ENCODE measurements around the gene FARS2.
A peak's percentile ranks its signal among the peaks of the same experiment; 100 is the strongest.

The FARS2 gene

DNA sequence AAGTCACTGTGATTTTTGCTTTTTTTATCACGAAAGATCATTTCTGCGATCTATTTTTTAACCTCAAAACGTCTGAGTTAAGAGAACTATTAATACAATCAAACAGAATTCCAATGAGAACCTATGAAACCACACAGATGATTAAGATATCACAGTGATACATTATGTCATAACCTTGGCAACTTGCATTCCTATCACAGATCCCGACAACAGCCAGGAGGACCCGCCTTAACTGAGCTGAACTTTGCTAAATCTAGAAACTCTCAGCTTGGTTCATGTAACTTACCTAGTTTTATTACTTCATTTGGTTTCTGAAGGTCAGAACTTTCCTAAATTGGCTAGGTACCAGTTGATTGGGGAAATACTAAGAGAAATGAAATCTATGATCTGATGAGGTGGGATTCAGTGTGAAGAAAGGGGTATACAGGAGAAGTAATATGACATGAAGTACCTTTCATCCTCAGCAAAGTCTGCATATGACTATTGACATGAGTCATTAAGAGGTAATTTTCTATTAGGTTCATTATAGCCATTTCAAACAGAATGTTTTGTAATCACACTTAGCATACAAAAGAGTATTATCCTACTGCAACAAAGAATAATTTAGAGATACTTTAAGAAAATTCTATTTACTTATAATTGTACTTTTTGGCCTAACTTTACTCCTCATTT lies 11.7 kb upstream of the FARS2 start:
- peak; percentile 27 for DNase-seq (ENCODE audit: low read depth)

DNA sequence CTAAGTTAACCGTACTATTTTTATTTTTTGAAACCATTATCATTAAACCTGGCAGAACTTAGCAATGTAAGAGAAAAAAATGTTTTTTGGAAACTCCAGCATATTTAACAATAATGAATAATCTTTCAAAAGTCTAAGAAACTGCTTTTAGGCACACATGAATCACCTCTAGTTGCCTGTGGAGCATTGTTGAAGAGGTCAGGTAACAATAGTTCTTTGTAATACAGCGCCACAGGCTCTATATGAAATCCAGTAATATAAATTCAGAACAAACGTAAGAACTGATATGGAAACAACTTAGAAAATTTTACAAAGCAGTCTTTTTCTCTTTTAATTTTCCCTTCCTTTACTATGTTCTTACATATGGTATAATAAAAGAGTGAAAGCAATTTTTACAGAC lies 10.9 kb upstream of the FARS2 start:
- DNase-seq (ENCODE audit: low read depth): no peak

GRCh38 chr6:5250911-5251310 lies 10.4 kb upstream of the FARS2 start:
- DNase-seq (ENCODE audit: low read depth): no peak

GRCh38 chr6:5256952-5257351 lies 4.4 kb upstream of the FARS2 start:
- no peak for DNase-seq (ENCODE audit: low read depth)

DNA sequence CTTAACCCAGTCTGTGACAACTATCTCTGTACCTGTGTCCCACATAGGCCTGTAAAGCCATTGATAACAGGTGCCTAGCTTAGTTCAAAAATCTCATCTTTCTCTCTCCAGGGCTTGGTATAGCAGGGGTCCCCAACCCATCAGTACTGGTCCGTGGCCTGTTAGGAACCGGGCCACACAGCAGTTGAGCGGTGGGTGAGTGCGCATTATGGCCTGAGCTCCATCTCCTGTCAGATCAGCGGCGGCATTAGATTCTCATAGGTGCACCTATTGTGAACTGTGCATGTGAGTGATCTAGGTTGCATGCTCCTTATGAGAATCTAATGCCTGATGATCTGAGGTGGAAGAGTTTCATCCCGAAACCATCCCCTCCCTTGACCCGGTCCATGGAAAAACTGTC lies 3.9 kb upstream of the FARS2 start:
- no peak for DNase-seq (ENCODE audit: low read depth)

DNA sequence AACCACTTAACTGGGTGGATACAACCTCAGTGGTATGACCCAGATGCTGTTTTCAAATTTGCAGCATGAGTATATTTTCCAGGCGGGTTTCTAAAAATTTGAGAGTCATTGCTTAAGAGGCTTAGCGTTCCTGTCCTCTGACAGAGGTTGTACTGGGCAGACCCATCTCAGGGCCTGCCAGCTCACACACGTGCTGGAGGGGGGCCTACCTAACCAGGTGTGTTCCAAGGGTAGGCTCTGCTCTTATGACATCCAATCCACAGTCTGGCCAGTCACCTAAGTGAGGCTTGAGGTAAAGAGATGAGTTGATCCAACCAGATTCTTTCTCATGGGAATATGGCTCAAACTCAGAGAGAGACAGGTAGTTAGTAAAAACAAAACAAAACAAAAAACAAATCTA lies 1.9 kb upstream of the FARS2 start:
- DNase-seq (ENCODE audit: low read depth): no peak

DNA sequence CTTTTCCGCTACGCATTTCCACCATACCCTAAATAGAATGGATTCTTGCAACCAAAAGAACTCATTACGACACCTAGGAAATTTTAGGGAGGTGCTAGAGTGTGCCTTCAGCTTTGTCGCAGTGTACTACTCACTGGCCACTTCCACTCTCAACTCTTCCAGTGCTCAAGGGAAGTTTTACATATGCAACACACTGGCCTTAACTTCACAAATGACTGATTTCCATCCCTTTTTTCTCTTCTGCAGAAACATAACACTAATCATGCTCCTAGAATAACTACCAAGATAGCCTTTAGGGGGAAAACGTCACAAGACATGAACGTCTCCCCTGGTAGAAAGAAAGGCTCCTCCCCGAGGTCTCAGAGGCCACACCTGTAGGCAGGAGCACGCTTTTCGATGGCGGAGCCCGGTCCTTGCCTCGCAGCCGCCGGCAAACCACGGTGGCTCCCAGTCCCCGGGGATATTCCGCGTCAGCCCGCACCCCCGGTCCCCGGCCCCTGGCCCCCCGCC lies 1.1 kb upstream of the FARS2 start:
- DNase-seq (ENCODE audit: low read depth): peak; percentile 64

- no peak for DNase-seq (ENCODE audit: low read depth)
Measured at GRCh38 chr6:5261545-5262109, 314 bp downstream of the FARS2 start.

DNA sequence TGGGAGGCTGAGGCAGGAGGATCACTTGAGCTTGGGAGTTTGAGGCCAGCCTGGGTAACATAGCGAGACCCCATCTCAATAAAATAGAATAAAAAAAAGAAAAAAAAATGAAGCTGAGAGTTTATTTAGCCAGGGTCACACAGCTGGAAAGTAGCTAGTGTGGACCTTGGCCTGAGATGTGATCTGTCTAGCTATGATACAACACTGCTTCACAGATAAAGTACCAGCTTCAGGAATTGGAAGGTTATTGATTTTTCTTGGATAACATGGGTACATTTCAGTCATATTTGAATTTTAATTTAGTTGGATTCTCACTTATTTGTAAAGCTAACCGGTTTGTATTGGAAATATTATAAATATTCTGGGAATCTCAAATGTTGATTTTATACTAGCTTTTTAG lies 5.1 kb downstream of the FARS2 start:
- DNase-seq (ENCODE audit: low read depth): no peak

- peak; percentile 47 for DNase-seq (ENCODE audit: low read depth)
Measured at GRCh38 chr6:5270093-5270680, 8.9 kb downstream of the FARS2 start.

- DNase-seq (ENCODE audit: low read depth): no peak
Measured at GRCh38 chr6:5271926-5272325, 10.6 kb downstream of the FARS2 start.

- DNase-seq (ENCODE audit: low read depth): peak; percentile 84
Measured at GRCh38 chr6:5274231-5274630, 12.9 kb downstream of the FARS2 start.

DNA sequence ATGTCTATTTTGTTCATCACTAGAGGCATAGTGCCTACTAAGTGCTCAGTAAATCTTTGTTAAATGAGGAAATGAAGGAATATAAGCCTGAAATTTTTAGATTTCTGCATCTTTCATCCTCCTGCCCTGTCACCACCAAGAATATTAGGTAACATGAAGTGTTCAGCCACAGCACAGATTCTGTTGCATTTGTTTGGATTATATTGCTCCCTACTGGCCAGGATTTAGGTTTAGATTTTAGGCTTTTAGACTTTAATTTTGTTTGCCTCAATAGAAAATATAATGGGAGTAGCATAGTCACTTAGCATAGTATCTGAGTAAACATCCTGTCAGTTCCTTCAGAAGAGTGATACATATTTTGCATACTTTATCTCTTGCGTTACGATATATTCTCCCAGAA lies 14.2 kb downstream of the FARS2 start:
- no peak for DNase-seq (ENCODE audit: low read depth)

DNA sequence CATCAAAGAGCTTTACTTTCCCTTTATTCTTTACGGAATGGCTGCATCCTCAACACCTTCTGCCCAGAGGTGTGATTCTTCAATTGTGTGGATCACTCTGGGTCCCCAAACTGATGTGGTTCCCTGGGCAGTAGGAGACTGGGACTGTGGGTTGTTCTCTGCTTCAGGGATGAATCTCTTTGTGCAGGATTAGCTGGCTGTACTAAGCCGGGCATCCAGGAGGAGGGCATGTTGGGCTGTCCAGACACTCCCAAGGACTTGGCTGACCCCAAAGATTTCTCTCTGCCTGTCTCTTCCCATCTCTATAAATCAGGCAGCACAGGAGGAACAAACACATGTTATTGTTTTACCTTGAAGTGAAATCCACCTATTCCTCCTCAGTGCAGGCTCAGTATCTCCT lies 15.3 kb downstream of the FARS2 start:
- no peak for DNase-seq (ENCODE audit: low read depth)

GRCh38 chr6:5277589-5277988 lies 16.3 kb downstream of the FARS2 start:
- no peak for DNase-seq (ENCODE audit: low read depth)

DNA sequence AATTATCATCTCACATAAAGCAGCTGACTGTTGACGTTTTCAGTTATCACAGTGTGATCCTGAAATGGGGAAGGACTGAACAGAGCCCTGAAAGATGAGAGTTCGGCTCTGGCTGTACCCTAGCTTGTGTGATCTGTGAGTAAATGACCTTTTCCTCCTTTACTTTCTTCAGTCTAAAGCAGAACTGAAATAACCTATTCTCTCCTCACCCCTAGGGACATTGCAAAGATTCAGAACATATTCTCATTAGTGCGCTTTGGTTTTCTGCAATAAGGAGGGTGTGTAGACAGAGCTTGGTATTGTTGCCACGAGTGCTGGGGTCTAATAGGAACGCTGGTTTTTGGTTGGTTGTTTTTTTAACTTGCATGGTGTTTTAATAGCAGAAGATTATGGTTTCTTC lies 16.7 kb downstream of the FARS2 start:
- no peak for DNase-seq (ENCODE audit: low read depth)

GRCh38 chr6:5278565-5279120 lies 17.3 kb downstream of the FARS2 start:
- no peak for DNase-seq (ENCODE audit: low read depth)

- DNase-seq (ENCODE audit: low read depth): no peak
Measured at GRCh38 chr6:5279891-5280338, 18.6 kb downstream of the FARS2 start.

GRCh38 chr6:5280920-5281319 lies 19.6 kb downstream of the FARS2 start:
- no peak for DNase-seq (ENCODE audit: low read depth)

DNA sequence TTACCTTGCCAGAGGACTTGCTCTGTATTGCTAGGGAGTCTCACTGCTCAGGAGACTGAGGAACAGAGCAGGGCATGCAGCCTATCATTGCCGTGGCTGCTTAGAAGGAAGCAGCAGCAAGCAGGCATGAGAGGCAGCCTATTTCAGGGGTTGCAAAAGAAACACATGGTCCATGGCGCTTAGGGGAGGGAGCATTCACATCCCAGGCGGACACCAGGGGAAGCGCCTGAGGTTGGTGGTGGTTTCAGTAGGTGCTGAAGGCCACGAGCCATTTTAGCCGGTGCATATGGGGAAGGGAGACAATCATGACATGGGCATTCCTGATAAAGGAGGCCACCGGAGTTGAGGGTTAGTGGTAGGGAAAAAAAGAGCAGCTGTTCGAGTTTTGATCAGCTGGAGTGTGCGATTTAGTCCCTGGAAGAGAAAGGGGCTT lies 20.9 kb downstream of the FARS2 start:
- no peak for DNase-seq (ENCODE audit: low read depth)

GRCh38 chr6:5285081-5285480 lies 23.8 kb downstream of the FARS2 start:
- no peak for DNase-seq (ENCODE audit: low read depth)

DNA sequence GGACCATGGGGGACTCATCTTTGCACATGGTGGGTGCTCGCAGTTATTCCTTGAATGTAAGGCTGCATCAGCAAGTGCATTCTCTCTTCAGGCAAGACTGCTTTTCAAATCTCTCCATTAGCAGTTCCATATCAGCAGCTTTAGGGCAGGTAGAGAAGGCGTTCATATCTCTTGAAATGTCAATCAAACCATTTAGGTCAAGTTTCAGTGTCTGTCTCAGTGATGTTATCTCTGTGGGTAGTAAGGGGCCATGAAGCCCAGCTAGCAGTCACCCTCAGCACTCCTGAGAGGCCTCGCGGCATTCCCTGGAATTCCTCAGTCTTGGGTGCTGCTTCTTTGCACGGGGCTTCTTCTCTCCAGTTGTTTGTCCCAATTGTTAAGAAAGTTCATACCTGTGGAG lies 24.2 kb downstream of the FARS2 start:
- DNase-seq (ENCODE audit: low read depth): no peak

GRCh38 chr6:5286780-5287179 lies 25.5 kb downstream of the FARS2 start:
- DNase-seq (ENCODE audit: low read depth): no peak

Data from amniotic epithelial cell (primary cell).